Measurements from ENCODE around the gene ALAS1. TPM values are rescaled to one million over a fixed set of nuclear protein-coding genes. Genes with fewer than 3 reads are reported as not detected.
A peak's percentile ranks its signal among the peaks of the same experiment; 100 is the strongest.

The ALAS1 gene
- total RNA-seq, 1 donor from 2014 or later, result 154 TPM

DNA sequence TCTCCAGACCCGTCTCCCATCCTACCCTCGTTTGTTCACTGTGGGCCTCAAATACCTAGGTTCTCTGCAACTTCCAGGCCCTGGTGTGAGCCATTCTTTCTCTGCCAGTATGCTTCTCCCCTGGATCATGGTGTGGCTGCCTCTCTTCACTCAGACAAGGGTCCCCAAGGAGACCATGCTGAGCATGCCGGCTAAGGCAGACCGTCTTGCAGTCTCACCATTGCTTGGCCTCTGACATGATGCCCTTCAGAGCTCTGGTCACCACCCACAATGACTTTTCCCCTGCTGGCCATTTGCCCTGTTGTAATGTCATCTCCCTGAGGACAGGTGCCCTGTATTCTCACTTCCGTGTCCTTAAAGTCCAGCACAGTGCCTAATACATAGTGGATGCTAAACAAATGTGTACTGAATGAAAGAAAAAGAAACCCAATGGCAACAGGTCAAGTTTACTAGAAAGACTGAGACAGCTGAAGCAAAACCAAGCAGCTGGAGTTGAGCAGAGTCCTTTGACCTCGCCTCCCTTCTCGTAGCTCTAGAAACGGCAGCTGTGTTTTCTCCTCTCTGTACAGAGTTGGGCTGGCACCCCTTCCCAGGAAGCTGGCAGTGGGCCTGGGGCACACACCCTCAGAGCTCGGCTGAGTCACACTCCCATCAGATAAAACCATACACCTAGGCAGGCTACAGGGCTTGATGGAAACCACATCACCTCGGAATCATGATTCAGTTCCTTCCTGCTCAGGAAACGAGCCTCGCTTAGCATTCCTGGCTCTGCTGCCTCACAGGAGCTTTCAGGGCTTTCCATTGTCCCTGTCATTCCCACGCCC, 18.8 kb downstream of the ALAS1 start:
- no peak for DNase-seq (ENCODE audit: low spot score)
- intact Hi-C loops (cut with DNase I), result loop anchor here (10.0 kb wide), 1 partner anchor 212 kb away; no protein-coding TSS in a partner anchor

DNA sequence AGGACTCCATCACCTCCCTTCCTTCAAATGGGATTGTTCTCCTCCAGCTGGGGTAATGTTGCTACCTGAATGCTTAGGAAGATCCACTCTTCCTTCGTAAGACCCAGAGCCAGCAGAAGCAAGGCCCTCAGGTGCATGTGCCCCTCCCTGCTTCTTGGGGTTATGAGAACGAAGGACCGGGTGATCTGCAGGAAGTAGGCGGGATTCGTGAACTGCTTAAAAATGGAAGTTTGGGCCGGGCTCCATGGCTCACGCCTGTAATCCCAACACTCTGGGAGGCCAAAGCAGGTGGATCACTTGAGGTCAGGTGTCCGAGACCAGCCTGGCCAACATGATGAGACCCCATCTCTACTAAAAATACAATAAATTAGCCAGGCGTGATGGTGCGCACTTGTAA, 19.4 kb downstream of the ALAS1 start:
- DNase-seq (ENCODE audit: low spot score), result no peak
- intact Hi-C loops (cut with DNase I), result loop anchor here (10.0 kb wide), 1 partner anchor 213 kb away; no protein-coding TSS in a partner anchor

GRCh38 chr3:52218026-52218425, 20.1 kb downstream of the ALAS1 start:
- DNase-seq (ENCODE audit: low spot score), result no peak
- intact Hi-C loops (cut with DNase I), result loop anchor here (10.0 kb wide), 1 partner anchor 213 kb away; no protein-coding TSS in a partner anchor

DNA sequence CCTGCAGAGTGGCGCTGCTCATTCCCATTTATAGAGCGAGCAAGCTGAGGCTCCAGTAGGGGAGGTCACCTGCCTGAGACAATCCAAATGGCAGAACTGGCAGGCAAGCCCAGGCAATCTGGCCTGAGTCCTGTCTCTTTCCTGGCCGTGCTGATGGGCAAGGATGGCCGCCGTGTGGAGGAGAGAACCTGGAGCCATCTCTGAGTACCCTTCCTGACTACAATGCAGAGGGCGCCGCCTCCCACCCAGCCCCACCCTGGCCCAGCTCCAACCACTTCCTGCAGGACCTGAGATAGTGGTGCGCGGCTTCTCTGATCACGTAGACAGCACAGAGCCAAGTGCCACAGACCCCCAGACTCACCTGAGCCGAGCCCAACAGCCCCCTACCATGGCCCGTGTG, 20.5 kb downstream of the ALAS1 start:
- intact Hi-C loops (cut with DNase I), result loop anchor here (10.0 kb wide), 1 partner anchor 214 kb away; no protein-coding TSS in a partner anchor
- no peak for DNase-seq (ENCODE audit: low spot score)

- DNase-seq (ENCODE audit: low spot score), result no peak
- intact Hi-C loops (cut with DNase I), result loop anchor here (10.0 kb wide), 1 partner anchor 214 kb away; no protein-coding TSS in a partner anchor
Measured at GRCh38 chr3:52218937-52219650, 21.1 kb downstream of the ALAS1 start.

- intact Hi-C loops (cut with DNase I), result no loop called here
- peak; percentile 94 for DNase-seq (ENCODE audit: low spot score)
Measured at GRCh38 chr3:52220380-52221026, 22.5 kb downstream of the ALAS1 start.

DNA sequence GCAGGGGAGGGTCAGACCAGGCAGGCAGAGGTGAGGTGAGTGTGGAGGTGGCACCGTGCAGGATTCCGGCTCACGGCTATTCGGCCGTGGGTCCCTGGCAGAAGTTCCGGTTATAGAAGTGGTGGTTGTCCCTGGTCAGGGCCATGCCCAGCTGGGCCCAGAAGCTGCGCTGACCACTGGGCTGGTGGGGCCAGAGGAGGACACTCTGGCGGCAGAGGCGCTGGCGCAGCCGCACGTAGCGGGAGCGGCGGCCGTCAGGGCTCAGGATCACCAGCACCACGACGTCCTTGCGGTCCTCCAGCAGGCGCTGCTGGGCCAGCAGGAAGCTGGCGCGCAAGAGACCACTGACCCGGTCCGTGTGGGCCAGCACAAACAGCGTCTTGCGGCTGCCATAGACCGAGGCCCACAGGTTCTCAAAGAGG, 23.2 kb downstream of the ALAS1 start:
- intact Hi-C loops (cut with DNase I), result no loop called here
- DNase-seq (ENCODE audit: low spot score), result no peak

DNA sequence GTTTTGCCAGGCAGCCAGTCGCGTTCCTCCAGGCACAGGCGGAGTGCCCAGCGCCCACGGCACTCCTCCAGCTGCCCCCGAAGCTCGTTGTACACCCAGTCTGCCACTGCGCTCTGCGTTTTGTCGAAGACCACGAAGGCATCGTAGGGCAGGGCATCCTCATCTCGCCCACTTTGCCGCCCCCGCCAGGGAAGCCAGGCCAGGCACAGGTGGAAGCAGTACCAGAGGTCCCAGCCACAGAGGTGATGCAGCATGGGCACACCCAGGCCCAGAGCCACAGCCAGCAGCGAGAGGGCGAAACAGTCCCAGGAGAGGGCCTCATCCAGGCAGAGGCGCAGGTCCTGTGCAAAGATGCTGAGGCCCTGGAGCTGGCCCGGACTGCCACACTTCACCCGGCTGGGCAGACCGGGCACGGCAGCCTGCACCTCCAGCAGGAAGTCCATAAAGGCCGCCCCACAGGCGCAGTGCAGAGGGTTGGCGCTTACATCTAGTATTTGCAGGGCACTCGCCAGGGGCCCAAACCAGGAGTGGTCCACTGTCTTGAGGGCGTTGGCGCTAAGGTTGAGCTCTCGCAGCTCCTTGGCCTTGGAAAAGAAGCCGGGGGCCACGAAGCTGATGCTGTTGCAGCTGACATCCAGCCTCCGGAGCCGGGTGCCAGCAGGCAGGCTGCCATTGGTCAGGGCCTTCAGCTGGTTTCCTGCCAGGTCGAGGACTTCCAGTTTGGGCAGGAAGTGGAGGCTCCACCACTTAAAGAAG, 23.8 kb downstream of the ALAS1 start:
- intact Hi-C loops (cut with DNase I), result no loop called here
- DNase-seq (ENCODE audit: low spot score), result no peak

GRCh38 chr3:52222319-52223221, 24.6 kb downstream of the ALAS1 start:
- peak; percentile 66 for DNase-seq (ENCODE audit: low spot score)
- intact Hi-C loops (cut with DNase I), result no loop called here

- intact Hi-C loops (cut with DNase I), result no loop called here
- DNase-seq (ENCODE audit: low spot score), result peak; percentile 66
Measured at GRCh38 chr3:52223449-52224408, 25.8 kb downstream of the ALAS1 start.

- DNase-seq (ENCODE audit: low spot score), result peak; percentile 73
- intact Hi-C loops (cut with DNase I), result loop anchor here (5.0 kb wide), 1 partner anchor 222 kb away; the partner anchor contains the start of gene SEMA3G
Measured at GRCh38 chr3:52225452-52226228, 27.7 kb downstream of the ALAS1 start, which contains the start of gene TLR9. TLR9 (minus strand) TSS chr3:52225645; CDS start chr3:52225529, 116 bp downstream.

DNA sequence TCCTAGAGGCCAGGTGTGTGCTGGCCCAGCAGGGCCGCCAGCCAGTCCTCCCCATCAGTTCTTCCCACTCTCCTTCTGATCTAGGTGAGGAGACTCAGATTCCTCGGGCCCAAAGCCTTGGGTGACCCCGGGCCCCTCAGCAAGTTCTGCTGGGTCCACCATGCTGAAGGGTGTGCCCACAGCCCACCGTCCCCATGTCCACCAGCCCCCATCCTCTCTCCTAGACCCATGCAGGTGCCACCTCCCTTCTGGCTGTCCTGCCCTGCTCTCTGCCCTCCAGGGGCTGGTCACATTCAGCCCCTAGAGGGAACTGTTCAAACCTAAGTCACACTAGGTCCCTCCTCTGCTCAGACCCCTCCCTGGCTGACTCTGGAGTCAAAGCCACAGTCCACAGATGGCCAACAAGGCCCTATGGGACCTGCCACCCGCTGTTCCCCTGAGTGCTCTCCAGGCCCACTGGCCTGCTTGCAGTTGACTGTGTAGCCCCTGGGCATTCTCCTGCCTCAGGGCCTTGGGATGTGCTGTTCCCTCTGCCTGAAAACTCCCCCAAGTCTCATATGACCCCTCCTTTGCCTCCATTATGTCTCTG, 28.4 kb downstream of the ALAS1 start:
- intact Hi-C loops (cut with DNase I), result loop anchor here (5.0 kb wide), 1 partner anchor 221 kb away; the partner anchor contains the start of gene SEMA3G
- no peak for DNase-seq (ENCODE audit: low spot score)

- intact Hi-C loops (cut with DNase I), result loop anchor here (5.0 kb wide), 1 partner anchor 220 kb away; the partner anchor contains the start of gene SEMA3G
Measured at GRCh38 chr3:52227117-52227516, 29.2 kb downstream of the ALAS1 start.

DNA sequence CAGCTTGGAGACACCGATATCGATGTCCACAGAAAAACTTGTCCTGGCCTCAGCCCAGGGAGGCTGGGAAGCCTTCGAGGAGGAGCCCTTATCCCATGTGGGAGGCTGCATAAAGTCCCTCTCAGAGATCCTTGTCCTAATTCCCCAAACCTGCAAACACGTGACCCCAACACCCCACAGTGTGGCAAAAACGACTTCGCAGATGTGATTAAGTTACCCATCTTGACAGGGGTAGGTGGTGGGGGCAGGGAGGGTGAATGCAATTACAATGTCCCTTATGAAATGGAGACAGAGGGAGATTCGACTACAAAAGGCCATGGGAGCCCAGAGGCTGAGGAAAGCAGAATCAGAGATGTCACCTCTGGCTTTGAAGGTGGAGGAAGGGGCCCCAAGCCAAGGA, 29.8 kb downstream of the ALAS1 start:
- DNase-seq (ENCODE audit: low spot score), result no peak
- intact Hi-C loops (cut with DNase I), result loop anchor here (5.0 kb wide), 1 partner anchor 220 kb away; the partner anchor contains the start of gene SEMA3G

More at GRCh38 chr3:52227117-52227516, 29.2 kb downstream of the ALAS1 start:
- no peak for DNase-seq (ENCODE audit: low spot score)

- intact Hi-C loops (cut with DNase I), result loop anchor here (5.0 kb wide), 1 partner anchor 219 kb away; the partner anchor contains the start of gene SEMA3G
Measured at GRCh38 chr3:52228266-52228665, 30.3 kb downstream of the ALAS1 start.

More at GRCh38 chr3:52228266-52228665, 30.3 kb downstream of the ALAS1 start:
- DNase-seq (ENCODE audit: low spot score), result no peak

All from cardiac septum (tissue), 1 donor.